Loucy (cell line): ENCODE measurements around the gene MOGAT1.

Experiments used
- H2AFZ ChIP-seq: fragments of 200-600 bp; sonication (generic); 2 replicates; pipeline ENCODE4 v1.6.0; 2016; ENCODE audit warnings: antibody characterized with exemption, mild to moderate bottlenecking, low read length, moderate library complexity
- H3F3A ChIP-seq: fragments of 200-600 bp; 2 replicates; pipeline ENCODE4 v1.6.0; 2016; ENCODE audit warnings: antibody characterized with exemption, low read depth, mild to moderate bottlenecking
- H3K27me3 ChIP-seq: fragments of 200-600 bp; sonication (generic); 2 replicates; pipeline ENCODE4 v1.6.1; 2014; ENCODE audit warnings: low read length, mild to moderate bottlenecking; ENCODE audit not compliant: insufficient read depth, poor library complexity, severe bottlenecking
- H3K36me3 ChIP-seq: fragments of 200-600 bp; sonication (generic); 2 replicates; pipeline ENCODE4 v1.6.1; 2016; ENCODE audit warnings: low read length; ENCODE audit not compliant: insufficient read depth
- H3K4me1 ChIP-seq: fragments of 200-600 bp; sonication (generic); 2 replicates; pipeline ENCODE4 v1.5.1; 2014; ENCODE audit warnings: low read length, mild to moderate bottlenecking; ENCODE audit not compliant: insufficient read depth, poor library complexity, severe bottlenecking
- H3K4me2 ChIP-seq: fragments of 200-600 bp; sonication (generic); 2 replicates; pipeline ENCODE4 v1.6.0; 2014; ENCODE audit warnings: antibody characterized with exemption, low read length, low read depth, mild to moderate bottlenecking; ENCODE audit not compliant: poor library complexity, severe bottlenecking
- H3K4me3 ChIP-seq: fragments of 200-600 bp; sonication (generic); 2 replicates; pipeline ENCODE4 v1.5.1; 2014; ENCODE audit warnings: low read length, mild to moderate bottlenecking, mixed read lengths; ENCODE audit not compliant: poor library complexity, severe bottlenecking
- H3K79me2 ChIP-seq: fragments of 200-600 bp; sonication (generic); 2 replicates; pipeline ENCODE4 v1.6.1; 2014; ENCODE audit warnings: low read length; ENCODE audit not compliant: insufficient read depth
- H3K9ac ChIP-seq: fragments of 200-600 bp; sonication (generic); 2 replicates; pipeline ENCODE4 v1.6.0; 2014; ENCODE audit warnings: mild to moderate bottlenecking, low read depth, low read length, moderate library complexity; ENCODE audit not compliant: poor library complexity, severe bottlenecking
- H3K9me2 ChIP-seq: fragments of 200-600 bp; sonication (generic); replicated peaks from 2 replicates; pipeline ENCODE4 v1.6.1; 2016; ENCODE audit warnings: low read depth, low read length, mixed read lengths
- H3K9me3 ChIP-seq: fragments of 200-600 bp; sonication (generic); 2 replicates; pipeline ENCODE4 v1.6.1; 2014; ENCODE audit warnings: mild to moderate bottlenecking, antibody characterized with exemption, low read length, low read depth; ENCODE audit not compliant: insufficient read depth
- H4K20me1 ChIP-seq: fragments of 200-600 bp; sonication (generic); 2 replicates; pipeline ENCODE4 v1.6.0; 2014; ENCODE audit warnings: antibody characterized with exemption, low read length, mild to moderate bottlenecking; ENCODE audit not compliant: insufficient read depth, poor library complexity, severe bottlenecking
- EZH2phosphoT487 ChIP-seq: fragments of 200-600 bp; IDR thresholded peaks from 2 replicates; pipeline ENCODE4 v1.6.1; 2018; ENCODE audit warnings: antibody characterized with exemption, mild to moderate bottlenecking, moderate library complexity, borderline replicate concordance
- TF ChIP-seq, protein P1 (sequence below): fragments of 200-600 bp; sonication (generic); conservative IDR thresholded peaks from 2 replicates; pipeline ENCODE4 v1.5.1; 2014; ENCODE audit warnings: mild to moderate bottlenecking, antibody characterized with exemption, low read length

MOGAT1 gene

DNA sequence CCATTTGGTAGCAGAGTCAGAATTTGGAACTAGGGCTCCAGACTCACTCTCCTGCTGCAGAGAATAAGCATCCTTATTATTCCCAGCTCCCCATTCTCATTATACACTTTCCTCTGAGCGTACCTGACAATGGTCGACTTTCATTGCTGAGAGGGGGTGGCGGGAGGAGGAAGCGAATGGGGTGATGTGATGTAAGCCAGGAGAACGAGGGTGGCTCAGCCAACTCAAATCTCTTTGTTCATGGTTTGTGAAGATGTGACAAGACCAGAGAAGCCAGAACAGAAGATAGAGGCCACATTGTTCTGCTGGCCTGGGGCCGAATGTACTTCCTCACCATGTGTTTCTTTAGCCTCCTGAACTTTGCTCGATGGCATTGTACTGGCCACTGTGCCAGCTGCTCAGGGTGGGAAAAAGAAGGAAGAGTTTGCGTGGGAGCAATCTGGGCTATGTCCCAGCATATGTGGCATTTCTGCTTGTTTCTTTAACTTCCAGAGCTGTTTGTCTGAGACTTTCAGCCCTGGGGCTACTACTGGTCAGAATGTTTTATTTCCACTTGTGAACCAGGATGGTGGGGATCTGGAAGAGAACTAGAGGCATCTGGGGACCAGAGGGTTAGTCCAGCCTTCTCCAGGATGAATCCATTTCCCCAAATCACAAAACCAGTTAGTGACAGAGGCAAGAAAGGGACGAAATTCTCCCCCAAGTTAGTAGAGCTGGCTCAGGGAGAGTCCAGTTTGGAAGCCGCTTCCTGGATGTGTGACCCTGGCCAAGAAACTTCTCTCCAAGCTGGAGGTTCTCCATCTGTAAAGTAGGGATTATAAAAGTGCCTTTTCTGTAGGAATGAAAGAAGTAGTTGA is 62.6 kb downstream of the MOGAT1 start:
- H3K4me2 ChIP-seq, result no peak overlapping the region
- H3K9me3 ChIP-seq, result no peaks in the 10 kb centered on the region
- no peak for TF ChIP-seq EZH2phosphoT487
- TF ChIP-seq, protein P1, sequence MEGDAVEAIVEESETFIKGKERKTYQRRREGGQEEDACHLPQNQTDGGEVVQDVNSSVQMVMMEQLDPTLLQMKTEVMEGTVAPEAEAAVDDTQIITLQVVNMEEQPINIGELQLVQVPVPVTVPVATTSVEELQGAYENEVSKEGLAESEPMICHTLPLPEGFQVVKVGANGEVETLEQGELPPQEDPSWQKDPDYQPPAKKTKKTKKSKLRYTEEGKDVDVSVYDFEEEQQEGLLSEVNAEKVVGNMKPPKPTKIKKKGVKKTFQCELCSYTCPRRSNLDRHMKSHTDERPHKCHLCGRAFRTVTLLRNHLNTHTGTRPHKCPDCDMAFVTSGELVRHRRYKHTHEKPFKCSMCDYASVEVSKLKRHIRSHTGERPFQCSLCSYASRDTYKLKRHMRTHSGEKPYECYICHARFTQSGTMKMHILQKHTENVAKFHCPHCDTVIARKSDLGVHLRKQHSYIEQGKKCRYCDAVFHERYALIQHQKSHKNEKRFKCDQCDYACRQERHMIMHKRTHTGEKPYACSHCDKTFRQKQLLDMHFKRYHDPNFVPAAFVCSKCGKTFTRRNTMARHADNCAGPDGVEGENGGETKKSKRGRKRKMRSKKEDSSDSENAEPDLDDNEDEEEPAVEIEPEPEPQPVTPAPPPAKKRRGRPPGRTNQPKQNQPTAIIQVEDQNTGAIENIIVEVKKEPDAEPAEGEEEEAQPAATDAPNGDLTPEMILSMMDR, result no peak
- H3K4me3 ChIP-seq, result no peak overlapping the region
- no peaks in the 10 kb centered on the region for H4K20me1 ChIP-seq
- no peaks in the 10 kb centered on the region for H3F3A ChIP-seq
- no peak overlapping the region for H3K9ac ChIP-seq
- H3K79me2 ChIP-seq, result no peaks in the 10 kb centered on the region
- H3K27me3 ChIP-seq, result no peaks in the 10 kb centered on the region
- H3K36me3 ChIP-seq, result no peaks in the 10 kb centered on the region
- H3K4me1 ChIP-seq, result no peaks in the 10 kb centered on the region
- H2AFZ ChIP-seq, result no peak overlapping the region
- H3K9me2 ChIP-seq, result no peaks in the 10 kb centered on the region

DNA sequence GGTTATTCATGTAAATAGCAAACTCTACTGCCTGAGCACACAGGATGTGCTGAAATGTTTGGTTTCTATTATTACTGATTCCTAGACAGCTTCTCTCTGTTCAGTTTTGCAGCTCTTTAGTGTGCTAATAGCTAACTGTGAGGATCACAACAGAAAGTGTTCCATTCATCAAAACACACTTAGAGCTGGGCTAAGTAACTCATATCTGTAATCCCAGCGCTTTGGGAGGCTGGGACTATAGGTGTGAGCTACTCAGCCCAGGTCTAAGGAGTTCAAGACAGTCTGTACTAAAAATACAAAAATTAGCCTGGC is 63.2 kb downstream of the MOGAT1 start:
- Histone ChIP-seq H3K27me3 (no peaks in the 10 kb centered on the region), H3K4me1 (no peaks in the 10 kb centered on the region), H3F3A (no peaks in the 10 kb centered on the region), H3K4me2 (no peak overlapping the region), H3K36me3 (no peaks in the 10 kb centered on the region), H3K9me2 (no peaks in the 10 kb centered on the region), H3K9ac (no peak overlapping the region), H3K4me3 (no peak overlapping the region), H3K9me3 (no peaks in the 10 kb centered on the region), H3K79me2 (no peaks in the 10 kb centered on the region), H4K20me1 (no peaks in the 10 kb centered on the region), H2AFZ (no peak overlapping the region)
- TF ChIP-seq, protein P1, result no peak
- no peak for TF ChIP-seq EZH2phosphoT487

DNA sequence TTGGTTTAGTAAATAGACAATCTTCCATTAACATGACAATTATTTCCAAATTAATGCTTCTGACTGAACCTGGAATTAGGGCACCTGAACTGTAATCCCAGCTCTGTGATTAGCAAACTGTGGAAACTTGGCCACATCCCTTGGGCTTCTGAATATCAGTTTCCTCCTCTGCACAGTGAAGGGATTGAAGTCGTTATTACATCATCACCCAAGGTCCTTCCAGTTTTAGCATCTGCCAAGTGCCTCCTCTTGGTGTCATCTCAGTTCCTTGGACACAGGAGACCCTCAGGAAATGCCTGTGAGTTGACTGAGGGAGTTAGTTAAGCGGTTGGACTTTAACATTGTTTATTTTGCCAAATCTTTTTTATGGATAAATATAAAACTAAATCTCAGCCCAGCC is 64.8 kb downstream of the MOGAT1 start:
- Histone ChIP-seq H3K27me3 (no peaks in the 10 kb centered on the region), H3K4me1 (no peaks in the 10 kb centered on the region), H3K79me2 (no peaks in the 10 kb centered on the region), H4K20me1 (no peaks in the 10 kb centered on the region), H2AFZ (no peak overlapping the region), H3K9ac (no peak overlapping the region), H3K4me2 (no peak overlapping the region), H3F3A (no peaks in the 10 kb centered on the region), H3K9me2 (no peaks in the 10 kb centered on the region), H3K4me3 (no peak overlapping the region), H3K36me3 (no peaks in the 10 kb centered on the region), H3K9me3 (no peaks in the 10 kb centered on the region)
- TF ChIP-seq, protein P1, result no peak
- no peak for TF ChIP-seq EZH2phosphoT487
